Fibroblast of mammary gland (primary cell): ENCODE data around the gene COMMD9.

ENCODE experiments used
- DNase-seq: peaks from one replicate; pipeline ENCODE4 v3.0.0-alpha.2; 2010; ENCODE audit warnings: low read depth
- H3K4me3 ChIP-seq: 2 replicates; pipeline ENCODE4 v1.5.1; 2011; ENCODE audit warnings: low read depth, mild to moderate bottlenecking, low read length, moderate library complexity; ENCODE audit not compliant: control insufficient read depth
- TF ChIP-seq, protein P1 (sequence below): conservative IDR thresholded peaks from 2 replicates; pipeline ENCODE4 v1.5.1; 2011; ENCODE audit warnings: low read depth, low read length, inconsistent platforms; ENCODE audit not compliant: control insufficient read depth, insufficient read depth

The COMMD9 gene

DNA sequence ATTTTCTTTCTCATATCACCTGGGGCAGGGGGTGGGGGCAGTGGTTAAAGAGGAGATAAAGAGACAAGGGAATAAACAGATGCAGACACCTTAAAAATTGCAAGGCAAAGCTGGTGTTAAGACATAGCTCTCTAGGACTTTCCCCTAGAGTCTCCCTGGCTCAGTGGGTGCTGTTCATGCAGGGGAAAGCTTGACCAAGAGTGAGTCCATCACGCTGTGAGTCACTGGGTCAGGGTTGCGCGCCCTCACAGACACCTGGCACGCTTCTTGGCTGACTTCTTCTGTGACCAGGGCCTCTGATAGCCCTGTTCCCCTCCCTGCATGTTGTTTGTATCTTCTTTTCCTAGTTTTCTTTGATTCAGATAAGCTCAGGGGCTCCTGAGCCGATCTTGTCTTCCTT lies 31.9 kb downstream of the COMMD9 start:
- TF ChIP-seq, protein P1, sequence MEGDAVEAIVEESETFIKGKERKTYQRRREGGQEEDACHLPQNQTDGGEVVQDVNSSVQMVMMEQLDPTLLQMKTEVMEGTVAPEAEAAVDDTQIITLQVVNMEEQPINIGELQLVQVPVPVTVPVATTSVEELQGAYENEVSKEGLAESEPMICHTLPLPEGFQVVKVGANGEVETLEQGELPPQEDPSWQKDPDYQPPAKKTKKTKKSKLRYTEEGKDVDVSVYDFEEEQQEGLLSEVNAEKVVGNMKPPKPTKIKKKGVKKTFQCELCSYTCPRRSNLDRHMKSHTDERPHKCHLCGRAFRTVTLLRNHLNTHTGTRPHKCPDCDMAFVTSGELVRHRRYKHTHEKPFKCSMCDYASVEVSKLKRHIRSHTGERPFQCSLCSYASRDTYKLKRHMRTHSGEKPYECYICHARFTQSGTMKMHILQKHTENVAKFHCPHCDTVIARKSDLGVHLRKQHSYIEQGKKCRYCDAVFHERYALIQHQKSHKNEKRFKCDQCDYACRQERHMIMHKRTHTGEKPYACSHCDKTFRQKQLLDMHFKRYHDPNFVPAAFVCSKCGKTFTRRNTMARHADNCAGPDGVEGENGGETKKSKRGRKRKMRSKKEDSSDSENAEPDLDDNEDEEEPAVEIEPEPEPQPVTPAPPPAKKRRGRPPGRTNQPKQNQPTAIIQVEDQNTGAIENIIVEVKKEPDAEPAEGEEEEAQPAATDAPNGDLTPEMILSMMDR, result no peak
- no peak overlapping the region for H3K4me3 ChIP-seq
- DNase-seq, result peak; percentile 62

DNA sequence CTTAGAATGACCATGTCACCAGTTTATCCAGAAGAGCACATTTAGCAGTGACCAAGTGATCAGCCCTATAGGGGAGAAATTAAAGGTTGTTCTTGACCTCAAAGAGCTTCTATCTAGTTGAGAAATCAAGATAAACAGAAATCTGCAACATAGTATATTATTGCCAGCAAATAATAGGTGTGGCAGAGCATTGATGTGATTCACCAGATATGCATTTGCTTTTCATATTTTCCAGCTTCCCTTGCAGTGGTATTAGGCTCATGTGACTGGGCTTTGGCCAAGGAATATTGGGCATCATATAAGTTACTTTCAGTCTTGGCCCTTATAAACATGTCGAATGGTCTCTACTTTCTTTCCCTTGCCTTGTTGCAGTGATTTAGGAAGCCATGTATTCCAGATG lies 34.5 kb downstream of the COMMD9 start:
- TF ChIP-seq, protein P1, result no peak
- H3K4me3 ChIP-seq, result no peak overlapping the region
- peak; percentile 45 for DNase-seq

DNA sequence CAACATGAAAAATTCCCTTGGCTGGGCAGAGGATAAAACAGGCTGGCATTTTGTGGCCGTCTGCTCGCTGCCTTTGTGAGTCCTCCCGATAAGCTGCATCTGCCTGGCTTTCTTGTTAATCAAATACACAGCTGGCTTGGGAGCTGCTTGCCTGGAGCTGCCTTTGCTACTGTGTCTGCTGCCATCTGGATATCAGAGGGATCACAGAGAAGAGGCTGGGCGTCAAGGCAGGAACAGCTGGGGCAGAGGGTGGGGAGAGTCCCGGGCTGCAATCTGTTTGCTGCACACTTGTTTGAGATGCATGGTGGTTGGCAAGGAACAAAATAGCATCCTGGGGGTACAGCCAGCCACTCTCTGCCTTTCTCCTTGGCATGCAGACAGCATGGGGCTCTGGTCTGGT lies 36.0 kb downstream of the COMMD9 start:
- DNase-seq, result no peak
- TF ChIP-seq, protein P1, result no peak
- no peak overlapping the region for H3K4me3 ChIP-seq

DNA sequence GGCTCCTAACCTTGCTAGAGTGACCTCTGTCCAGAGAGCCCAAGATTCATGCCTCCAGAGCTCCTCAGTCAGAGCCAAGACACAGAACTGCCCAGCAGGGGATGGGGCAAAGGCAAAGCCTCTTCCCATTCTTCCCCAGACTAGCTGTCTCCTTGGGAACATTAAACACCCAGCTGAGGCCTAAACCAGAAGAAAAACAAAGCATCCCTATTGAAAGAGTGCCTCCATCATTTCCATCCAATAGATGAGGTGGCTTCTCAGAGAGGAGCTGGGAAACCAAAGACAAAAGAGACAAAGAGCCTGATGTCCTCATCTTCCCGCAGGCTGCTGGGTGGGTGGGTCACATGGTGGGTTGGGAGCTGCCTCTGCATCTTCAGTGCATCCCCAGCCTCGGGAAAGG lies 37.4 kb downstream of the COMMD9 start:
- DNase-seq, result no peak
- TF ChIP-seq, protein P1, result no peak
- no peak overlapping the region for H3K4me3 ChIP-seq

DNA sequence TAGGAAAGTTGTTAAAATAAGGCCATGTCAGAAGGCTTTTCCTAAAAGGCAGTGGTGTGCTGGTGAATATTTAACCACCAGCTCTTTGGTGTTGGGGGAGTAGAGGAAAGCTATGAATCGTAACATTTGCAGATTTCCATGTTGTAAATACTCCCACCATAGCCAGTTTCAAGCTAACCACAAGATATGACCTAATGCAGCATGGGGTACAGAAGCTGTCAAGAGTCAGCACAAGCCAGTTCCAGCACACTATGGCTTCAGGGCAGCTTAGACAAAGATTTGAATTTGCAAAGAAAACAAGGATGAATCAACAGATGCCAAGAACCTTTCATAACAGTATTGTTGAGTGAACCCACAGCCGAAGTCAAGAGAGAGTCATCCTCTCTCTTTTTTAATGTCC lies 40.0 kb downstream of the COMMD9 start:
- TF ChIP-seq, protein P1, result no peak
- DNase-seq, result peak; percentile 94
- H3K4me3 ChIP-seq, result no peak overlapping the region

DNA sequence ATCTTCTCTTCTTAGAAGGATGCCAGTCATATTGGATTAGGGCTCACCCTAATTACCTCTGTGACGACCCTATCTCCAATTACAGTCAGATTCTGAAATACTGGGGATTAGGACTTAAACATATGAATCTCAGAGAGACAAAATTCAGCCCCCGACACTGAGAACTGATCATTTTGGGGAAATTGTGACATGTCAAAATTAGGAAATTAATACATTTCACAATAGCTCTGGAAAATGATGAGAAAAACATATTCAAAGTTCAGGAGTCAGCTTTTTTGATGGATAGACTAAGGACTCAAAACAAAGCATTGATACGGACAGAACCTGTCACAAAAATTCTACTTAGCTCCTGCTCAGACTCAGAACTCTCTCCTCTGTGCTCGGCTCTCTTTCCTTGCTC lies 40.8 kb downstream of the COMMD9 start:
- H3K4me3 ChIP-seq, result no peak overlapping the region
- TF ChIP-seq, protein P1, result no peak
- no peak for DNase-seq

DNA sequence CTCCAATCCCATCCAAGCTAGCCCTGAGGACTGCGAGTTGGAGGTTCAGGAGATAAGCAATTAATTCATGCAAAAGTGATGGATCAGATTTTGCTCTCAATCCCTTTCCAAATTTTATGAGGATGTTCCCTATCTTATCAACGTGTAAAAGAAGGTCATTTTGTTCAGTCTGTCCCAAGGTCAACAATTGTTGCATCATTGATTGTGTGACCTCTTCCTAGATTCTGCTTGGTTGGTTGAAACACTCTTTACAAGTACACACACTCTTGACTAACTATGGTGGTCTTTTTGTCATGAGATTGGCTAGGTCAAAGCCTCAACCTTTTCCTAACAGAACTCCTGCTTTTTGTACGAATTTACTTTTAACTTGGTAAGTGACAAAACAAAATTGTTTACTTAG lies 41.7 kb downstream of the COMMD9 start:
- no peak overlapping the region for H3K4me3 ChIP-seq
- TF ChIP-seq, protein P1, result no peak
- DNase-seq, result no peak
